ENCODE measurements around the gene TULP1.

- TF ChIP-seq, protein P1, sequence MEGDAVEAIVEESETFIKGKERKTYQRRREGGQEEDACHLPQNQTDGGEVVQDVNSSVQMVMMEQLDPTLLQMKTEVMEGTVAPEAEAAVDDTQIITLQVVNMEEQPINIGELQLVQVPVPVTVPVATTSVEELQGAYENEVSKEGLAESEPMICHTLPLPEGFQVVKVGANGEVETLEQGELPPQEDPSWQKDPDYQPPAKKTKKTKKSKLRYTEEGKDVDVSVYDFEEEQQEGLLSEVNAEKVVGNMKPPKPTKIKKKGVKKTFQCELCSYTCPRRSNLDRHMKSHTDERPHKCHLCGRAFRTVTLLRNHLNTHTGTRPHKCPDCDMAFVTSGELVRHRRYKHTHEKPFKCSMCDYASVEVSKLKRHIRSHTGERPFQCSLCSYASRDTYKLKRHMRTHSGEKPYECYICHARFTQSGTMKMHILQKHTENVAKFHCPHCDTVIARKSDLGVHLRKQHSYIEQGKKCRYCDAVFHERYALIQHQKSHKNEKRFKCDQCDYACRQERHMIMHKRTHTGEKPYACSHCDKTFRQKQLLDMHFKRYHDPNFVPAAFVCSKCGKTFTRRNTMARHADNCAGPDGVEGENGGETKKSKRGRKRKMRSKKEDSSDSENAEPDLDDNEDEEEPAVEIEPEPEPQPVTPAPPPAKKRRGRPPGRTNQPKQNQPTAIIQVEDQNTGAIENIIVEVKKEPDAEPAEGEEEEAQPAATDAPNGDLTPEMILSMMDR (IDR thresholded peaks at IDR 0.05) = no peak
- no peak for TF ChIP-seq POLR2A (IDR thresholded peaks at IDR 0.05)
These were observed 37.7 kb upstream of the TULP1 start for GRCh38 chr6:35550437-35550836.
